GM21381 (cell line): ENCODE data around the gene AGBL4.

Source experiments
- ATAC-seq: cut with Tn5 transposase; IDR thresholded peaks from one replicate; pipeline ENCODE4 v1.9.1; 2021; ENCODE audit warnings: mild to moderate bottlenecking, moderate library complexity; ENCODE audit not compliant: unreplicated experiment

AGBL4 gene

GRCh38 chr1:48741380-48741779, 1282.4 kb downstream of the AGBL4 start:
- no peak for ATAC-seq

- no peak for ATAC-seq
Measured at GRCh38 chr1:48740621-48741020, 1283.1 kb downstream of the AGBL4 start.

DNA sequence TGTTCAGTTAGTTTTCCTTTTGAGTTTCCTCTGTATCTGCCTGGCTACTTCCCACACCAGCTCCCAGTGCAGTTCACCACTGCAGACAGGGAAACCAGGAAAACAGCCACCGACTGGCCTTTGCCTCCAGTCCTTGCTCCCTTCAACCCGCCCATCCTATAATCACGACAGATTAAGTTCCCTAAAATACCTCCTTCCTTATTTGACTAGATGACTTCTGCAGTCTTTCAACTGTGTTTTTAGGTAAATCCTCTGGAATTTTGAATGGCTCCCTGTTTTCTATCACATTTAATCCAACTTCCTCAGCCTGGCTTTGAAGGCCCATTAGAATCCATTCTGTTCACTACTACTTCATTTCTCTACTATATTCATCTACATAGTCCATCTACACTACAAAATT, 1284.7 kb downstream of the AGBL4 start:
- no peak for ATAC-seq

- no peak for ATAC-seq
Measured at GRCh38 chr1:48738356-48738755, 1285.4 kb downstream of the AGBL4 start.

DNA sequence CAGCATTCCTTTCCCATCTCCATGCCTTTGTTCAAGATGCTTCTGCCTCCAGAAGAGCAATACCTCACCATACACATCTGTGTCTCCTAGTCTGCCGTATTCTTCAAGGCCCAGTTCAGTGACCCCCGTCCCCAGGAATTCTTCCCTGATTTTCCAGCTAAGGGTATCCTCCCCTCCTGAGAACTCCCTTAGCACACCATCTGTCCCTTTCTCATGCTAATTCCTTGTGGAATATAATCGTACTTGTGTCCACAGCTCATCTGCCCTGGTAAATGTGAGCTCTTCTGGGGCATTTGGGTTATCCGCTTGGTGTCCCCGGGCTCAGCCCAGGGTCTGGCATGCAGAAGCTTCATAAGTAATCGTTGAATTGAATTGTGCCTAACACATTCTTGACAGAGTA, 1288.0 kb downstream of the AGBL4 start:
- no peak for ATAC-seq

DNA sequence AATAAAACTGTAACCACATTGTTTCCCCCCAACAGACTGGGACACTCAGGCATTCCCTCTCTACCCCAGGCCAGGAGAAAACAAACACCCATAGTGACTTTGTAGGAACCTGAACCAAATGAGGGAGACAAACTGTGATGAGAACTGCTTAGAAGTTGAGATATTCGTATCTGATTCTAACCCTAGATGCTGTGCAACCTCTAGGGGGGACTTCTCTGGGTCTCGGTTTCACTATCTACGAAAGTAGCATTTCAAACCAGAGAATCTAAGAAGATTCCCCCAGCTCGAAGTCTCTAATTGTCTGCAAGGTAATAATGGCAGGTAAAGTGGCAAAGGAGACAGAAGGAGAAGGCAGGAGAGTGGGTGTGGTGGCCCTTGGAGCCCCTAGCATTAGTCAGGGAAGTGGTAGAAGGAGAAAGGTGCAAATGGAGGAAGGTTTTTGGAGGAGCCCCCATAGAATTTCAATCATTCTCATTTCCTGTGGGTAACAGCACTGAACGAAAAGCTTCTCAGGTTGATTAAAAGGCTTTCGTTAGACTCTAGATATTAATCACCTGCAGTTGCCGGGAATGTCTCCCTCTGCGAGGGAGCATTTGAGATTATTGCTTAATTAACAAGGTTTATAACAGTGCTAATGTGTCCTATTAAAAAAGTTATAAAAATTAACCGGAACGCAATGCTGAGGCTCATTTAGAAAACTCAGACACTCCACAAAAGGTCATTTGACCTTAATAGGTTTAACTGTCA, 1293.4 kb downstream of the AGBL4 start:
- ATAC-seq = peak; percentile 75

GRCh38 chr1:48728584-48728983, 1295.2 kb downstream of the AGBL4 start:
- no peak for ATAC-seq

DNA sequence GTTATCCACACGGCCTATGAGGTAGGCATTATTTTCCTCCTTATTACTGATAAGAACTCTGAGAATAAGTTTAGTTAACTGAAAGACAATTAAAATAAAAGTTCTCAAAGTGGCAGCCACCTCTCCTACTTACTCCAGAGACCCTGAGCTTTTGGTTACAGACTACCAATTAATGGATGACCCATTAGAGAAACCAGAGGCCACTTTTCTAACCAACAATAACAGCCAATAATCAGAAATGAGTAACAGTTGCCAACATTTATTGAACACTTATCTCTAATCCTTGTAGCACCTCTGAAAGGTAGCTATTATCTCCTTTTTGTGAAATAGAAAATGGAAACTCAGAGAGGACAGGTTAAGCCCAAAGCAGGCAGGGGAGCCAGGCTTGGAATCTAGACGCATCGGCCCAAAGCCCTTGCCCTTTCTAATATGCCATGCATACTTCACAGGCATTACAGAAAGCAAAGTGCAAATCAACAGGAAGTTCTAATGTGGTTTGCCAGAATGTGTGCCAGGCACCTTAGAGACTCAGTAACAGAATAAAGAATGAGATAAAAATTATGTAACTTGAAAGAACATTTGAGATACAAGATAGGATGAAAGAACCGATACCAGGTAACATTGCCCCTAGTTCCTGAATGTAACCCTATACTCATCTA, 1297.1 kb downstream of the AGBL4 start:
- ATAC-seq = no peak

- no peak for ATAC-seq
Measured at GRCh38 chr1:48726139-48726538, 1297.6 kb downstream of the AGBL4 start.

GRCh38 chr1:48725341-48726046, 1298.3 kb downstream of the AGBL4 start:
- ATAC-seq = no peak

DNA sequence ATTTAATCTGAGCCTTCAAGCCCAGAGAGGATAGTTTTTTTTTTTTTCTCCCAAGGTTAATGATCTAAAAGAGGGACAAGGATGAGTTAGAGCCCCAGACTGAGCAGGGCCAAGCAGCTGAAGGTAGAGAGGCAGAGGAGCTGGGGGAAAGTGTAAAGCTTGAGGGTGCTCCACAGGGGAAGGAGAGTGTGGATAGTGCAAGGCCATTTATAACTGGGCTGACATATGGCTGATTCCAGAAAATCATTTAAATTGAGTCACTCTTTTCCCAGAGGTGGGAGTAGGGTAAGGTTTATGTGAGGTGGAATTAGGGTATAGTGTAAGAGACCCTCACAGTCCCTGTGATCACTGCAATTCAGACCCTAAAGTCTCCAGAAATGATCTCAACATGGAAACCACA, 1302.8 kb downstream of the AGBL4 start:
- no peak for ATAC-seq

DNA sequence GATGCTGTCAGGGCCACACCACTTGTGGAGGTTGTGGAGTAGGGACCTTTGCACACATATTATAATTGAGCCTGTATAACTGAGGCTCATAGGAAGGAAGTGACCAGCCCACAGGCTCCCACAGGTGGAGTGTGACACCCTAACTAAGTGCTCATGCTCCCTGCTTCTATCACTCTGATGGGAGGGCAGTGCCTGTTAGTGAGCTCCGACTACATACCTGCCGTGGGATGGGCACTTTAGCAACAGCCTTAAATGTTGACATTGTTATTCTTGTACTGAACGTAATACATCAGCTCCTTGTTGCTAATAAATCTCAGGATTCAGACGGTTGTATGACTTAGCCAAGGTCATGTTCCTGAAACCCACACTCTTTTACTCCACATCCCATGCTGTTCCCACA, 1305.0 kb downstream of the AGBL4 start:
- ATAC-seq = no peak

- ATAC-seq = no peak
Measured at GRCh38 chr1:48718116-48718630, 1305.6 kb downstream of the AGBL4 start.

DNA sequence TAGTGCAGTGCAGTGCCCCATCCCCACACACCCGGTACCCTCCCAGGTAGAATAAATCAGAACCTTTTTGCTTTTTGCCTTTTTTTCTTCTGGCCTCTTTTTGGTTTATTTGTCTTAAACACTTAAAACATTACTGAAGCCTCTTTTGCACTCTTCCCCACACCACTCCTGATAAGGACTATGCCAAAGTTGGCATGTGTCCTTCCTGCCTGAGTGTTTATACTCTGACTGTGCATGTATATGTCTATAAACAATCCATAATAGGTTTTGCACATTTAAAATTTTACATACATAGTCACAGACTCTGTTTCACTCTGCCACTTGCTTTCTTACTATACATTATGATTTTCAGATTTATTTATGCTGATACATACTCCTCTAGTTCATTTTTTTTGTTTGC, 1306.7 kb downstream of the AGBL4 start:
- no peak for ATAC-seq

- ATAC-seq = no peak
Measured at GRCh38 chr1:48715921-48716320, 1307.8 kb downstream of the AGBL4 start.

DNA sequence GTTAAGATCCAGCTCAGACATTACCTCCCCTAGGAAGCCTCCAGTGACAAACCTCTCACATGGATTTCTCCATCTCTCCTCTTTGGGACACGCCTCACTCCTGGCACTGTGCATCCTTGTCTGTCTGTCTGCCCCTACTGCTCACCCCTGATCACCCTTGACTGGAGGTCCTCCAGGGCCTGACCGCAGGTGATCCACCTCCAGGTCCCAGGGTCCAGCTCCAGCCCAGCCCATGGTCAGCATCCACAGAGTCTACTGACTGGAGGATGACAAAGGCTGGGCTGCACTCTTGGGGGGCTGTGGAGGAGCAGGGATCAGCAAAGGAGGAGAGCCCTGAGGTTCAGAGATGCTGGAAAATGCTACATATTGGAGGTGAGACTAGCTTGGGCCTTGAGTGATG, 1312.8 kb downstream of the AGBL4 start:
- no peak for ATAC-seq

- no peak for ATAC-seq
Measured at GRCh38 chr1:48710318-48710717, 1313.4 kb downstream of the AGBL4 start.

DNA sequence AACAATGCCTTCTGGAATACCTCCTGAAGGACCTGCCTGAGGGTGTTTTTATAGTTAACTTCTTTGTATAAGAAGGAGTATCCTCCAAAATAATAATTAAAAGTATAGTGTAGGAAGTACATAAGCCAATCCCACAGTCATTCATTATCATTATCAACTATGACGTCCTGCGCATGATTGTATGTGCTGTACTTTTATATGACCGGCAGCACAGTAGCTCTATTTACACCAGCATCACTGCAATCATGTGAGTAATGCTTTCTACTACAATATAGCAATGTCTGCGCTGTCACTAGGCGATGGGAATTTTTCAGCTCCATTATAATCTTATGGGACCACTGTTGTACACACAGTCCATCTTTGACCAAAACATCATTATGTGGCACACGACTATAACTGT, 1319.0 kb downstream of the AGBL4 start:
- ATAC-seq = no peak

DNA sequence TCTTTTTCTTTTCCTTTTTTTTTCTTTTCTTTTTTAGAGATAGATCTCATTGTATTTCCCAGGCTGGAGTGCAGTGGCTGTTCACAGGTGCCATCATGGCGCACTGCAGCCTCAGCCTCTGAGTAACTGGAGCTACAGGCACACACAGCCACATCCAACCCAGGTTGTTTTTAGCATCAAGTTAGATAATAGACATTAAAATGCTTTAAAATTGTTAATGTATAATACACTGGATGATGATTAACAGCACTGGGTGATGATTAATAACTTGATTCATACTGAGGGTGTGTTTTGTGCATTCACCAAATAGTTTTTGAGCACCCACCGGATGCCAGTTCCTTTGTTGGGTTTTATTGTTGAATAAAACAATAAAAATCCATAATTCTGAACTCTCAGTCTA, 1322.3 kb downstream of the AGBL4 start:
- no peak for ATAC-seq

DNA sequence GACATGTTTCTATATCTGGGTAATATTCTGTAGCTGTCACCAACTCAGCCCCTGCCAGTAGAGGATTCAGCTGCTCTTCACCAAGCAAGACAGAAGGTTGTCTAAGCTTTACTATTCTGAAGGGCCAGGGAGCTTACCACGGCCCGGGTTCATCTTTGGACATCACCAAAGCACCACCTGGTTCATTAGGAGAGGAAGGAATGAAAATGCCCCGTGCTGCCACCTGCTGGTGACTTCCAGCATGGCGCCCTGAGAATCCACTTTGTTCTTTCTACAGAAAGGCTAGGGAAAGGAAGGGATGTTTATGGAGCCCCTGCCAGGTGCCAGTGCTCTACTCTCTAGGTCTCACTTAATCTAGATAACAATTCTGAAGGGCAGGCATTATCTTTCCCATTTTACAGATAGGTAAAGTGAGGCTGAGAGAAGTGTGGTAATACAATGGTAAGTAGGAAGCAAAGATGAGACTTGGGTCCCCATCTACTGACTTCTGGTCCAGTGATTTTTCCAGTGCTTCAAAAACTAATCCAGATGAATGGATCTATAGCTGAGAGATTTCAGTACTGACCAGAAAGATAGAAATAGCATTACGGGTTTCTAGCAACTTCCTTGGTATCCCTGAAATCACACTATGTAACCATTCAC, 1326.6 kb downstream of the AGBL4 start:
- ATAC-seq = peak; percentile 73

DNA sequence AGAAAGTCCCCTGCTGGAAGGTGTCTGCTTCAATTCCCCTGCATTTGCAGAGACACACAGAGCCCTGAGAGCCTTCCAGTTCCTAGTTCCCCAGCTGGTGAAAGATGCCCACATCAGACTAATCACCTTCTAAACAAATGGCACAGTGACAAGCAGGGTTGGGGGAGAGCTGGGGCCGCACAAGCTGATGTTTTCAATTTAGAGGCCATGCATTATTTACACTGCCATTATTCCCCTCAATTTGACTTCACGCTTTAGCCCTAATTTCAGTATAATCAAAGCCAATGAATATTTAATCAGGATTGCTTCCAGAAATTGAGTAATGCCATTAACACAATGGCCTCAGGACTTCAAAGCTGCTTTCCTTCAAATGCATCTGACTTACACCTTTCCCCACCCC, 1328.6 kb downstream of the AGBL4 start:
- ATAC-seq = no peak
